Upper lobe of right lung (tissue), 1 donor: Measurements from ENCODE around the gene RTKN2. TPM values are rescaled to one million over a fixed set of nuclear protein-coding genes. Genes with fewer than 3 reads are reported as not detected.
A peak's percentile ranks its signal among the peaks of the same experiment; 100 is the strongest.

Experiments used
- ATAC-seq: fragments of 200-7000 bp; cut with Tn5 transposase; one replicate; pipeline ENCODE4 v1.9.1; 2020; ENCODE audit warnings: mild to moderate bottlenecking, moderate library complexity
- DNase-seq: peaks from one replicate; pipeline ENCODE4 v3.0.0-alpha.2; 2020
- H3K27ac ChIP-seq: fragments of 200-600 bp; one replicate; pipeline ENCODE4 v1.8.0; 2022
- H3K27me3 ChIP-seq: fragments of 200-600 bp; one replicate; pipeline ENCODE4 v1.8.0; 2022; ENCODE audit warnings: mild to moderate bottlenecking
- H3K36me3 ChIP-seq: fragments of 200-600 bp; one replicate; pipeline ENCODE4 v1.8.0; 2022
- H3K4me1 ChIP-seq: fragments of 200-600 bp; one replicate; pipeline ENCODE4 v1.8.0; 2022
- H3K4me3 ChIP-seq: fragments of 200-600 bp; one replicate; pipeline ENCODE4 v1.8.0; 2022; ENCODE audit warnings: mild to moderate bottlenecking
- H3K9me3 ChIP-seq: fragments of 200-600 bp; one replicate; pipeline ENCODE4 v1.8.0; 2022
- intact Hi-C: fragments of 100-400 bp; cut with DNase I; formaldehyde crosslinking; loops from one replicate; pipeline ENCODE4 v1.11.0; 2022
- total RNA-seq: library from RNA; stranded (reverse); fragmentation: NEBNext Ultra II Directional; extraction: Animal tissue kit (Norgen Biotek cat#: 25700); gene quantifications from one replicate; pipeline ENCODE4 v1.2.1, GENCODE V29; 2021
- TF ChIP-seq, protein P1 (sequence below): fragments of 200-600 bp; IDR thresholded peaks from one replicate; pipeline ENCODE4 v1.8.0; 2022; ENCODE audit warnings: antibody characterized with exemption
- donor health status: DM: no; HTN: yes; CAD: no; lungs with severe emphysema.

RTKN2 gene
- total RNA-seq, 1 donor from 2014 or later, result 93.7 TPM

DNA sequence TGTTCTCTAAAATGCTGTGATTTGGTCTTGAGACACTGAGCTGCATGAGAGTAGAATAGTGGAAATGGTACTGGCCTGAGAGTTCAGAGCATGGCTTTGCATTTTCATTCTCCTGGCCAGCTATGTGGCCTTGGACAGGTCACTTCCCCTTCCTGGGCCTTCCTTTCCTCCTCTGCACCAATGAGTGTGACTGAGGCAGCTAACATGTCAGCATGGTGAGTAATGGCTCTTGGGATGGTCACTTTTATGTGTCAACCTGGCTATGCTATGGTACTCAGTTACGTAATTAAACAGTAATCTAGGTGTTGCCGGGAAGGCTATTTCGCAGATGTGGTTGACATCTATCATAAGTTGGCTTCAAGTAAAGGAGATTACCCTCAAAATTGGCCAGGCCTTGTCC is 109.3 kb downstream of the RTKN2 start:
- intact Hi-C loops, result no loop called here
- H3K4me3 ChIP-seq, result no peak overlapping the region
- no peaks in the 10 kb centered on the region for H3K27me3 ChIP-seq
- no peaks in the 10 kb centered on the region for H3K4me1 ChIP-seq
- no peak for DNase-seq
- no peak for ATAC-seq
- TF ChIP-seq, protein P1, sequence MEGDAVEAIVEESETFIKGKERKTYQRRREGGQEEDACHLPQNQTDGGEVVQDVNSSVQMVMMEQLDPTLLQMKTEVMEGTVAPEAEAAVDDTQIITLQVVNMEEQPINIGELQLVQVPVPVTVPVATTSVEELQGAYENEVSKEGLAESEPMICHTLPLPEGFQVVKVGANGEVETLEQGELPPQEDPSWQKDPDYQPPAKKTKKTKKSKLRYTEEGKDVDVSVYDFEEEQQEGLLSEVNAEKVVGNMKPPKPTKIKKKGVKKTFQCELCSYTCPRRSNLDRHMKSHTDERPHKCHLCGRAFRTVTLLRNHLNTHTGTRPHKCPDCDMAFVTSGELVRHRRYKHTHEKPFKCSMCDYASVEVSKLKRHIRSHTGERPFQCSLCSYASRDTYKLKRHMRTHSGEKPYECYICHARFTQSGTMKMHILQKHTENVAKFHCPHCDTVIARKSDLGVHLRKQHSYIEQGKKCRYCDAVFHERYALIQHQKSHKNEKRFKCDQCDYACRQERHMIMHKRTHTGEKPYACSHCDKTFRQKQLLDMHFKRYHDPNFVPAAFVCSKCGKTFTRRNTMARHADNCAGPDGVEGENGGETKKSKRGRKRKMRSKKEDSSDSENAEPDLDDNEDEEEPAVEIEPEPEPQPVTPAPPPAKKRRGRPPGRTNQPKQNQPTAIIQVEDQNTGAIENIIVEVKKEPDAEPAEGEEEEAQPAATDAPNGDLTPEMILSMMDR, result no peak
- no peak overlapping the region for H3K27ac ChIP-seq
- no peaks in the 10 kb centered on the region for H3K9me3 ChIP-seq
- H3K36me3 ChIP-seq, result no peaks in the 10 kb centered on the region

DNA sequence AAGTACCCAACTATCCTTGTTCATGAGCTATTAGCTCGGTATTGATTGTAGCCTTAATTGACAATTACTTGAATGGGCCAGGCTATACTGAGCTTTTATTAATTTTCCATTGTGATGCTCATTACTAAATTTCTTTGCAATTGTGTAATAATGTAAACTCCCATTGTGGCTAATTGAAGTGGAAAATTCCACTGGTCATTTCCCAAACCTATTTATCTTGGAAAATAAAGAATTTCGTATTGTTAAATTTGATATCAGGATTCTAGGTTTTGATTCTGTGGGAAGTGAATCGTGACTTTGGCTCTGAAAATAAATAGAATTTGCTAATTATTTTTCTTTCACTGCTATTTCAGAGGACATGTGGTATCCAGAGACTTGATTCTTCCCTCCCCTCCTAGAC is 111.0 kb downstream of the RTKN2 start:
- Histone ChIP-seq H3K36me3 (no peaks in the 10 kb centered on the region), H3K4me3 (no peak overlapping the region), H3K9me3 (no peaks in the 10 kb centered on the region), H3K27me3 (no peaks in the 10 kb centered on the region), H3K27ac (no peak overlapping the region), H3K4me1 (no peaks in the 10 kb centered on the region)
- ATAC-seq (no peak), DNase-seq (no peak)
- intact Hi-C loops, result no loop called here
- TF ChIP-seq, protein P1, result no peak

DNA sequence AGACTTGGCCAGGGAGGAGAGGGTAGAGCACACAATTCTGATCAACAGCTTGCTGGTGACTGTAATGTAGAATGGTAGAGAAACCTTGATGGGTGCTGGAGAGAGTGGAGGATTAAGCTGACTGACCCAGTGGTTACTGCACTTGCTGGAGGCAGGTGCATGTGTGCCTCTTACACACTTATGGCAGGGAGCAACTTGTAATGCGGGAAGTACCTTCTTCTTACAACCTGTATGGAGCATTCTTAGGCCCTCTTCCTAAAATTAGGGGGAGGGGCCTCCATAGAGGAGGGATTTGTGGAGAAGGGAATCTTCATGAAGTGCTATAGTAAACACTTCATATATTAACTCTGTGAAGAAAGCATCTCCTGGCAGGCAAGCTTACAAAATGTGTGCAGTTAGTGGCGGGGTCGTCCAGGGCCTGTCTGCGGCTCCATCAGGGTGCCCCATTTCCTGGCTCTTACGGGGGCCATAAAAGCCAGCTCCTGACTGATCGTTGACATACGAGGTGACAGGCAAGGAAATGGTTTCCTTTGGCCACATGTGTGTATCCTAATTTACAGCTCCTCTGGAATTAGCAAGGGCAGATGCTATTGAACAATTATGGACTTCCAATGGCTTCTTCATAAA is 113.5 kb downstream of the RTKN2 start:
- intact Hi-C loops, result no loop called here
- Histone ChIP-seq H3K27me3 (no peaks in the 10 kb centered on the region), H3K9me3 (no peaks in the 10 kb centered on the region), H3K4me1 (no peaks in the 10 kb centered on the region), H3K27ac (no peak overlapping the region), H3K4me3 (no peak overlapping the region), H3K36me3 (no peaks in the 10 kb centered on the region)
- ATAC-seq (peak; percentile 45), DNase-seq (no peak)
- TF ChIP-seq, protein P1, result no peak

DNA sequence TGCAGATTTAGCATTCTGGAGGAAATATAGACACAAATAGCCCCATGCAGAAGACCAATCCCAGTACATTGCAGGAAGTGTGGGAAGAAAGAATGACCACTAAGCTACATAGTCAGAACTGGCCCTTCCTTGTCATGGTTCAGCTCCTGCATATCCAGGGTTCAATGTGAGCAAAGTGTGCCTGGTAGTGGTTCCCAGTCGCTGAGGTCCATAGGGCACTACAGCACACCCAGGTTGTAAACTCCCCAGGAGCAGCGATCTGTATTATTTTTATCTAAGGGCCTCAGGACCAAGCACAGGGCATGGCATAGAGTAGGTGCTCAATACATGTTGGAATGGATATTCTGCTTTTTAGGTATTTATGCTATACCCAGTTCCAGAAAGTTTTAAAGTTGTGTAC is 114.4 kb downstream of the RTKN2 start:
- Histone ChIP-seq H3K36me3 (no peaks in the 10 kb centered on the region), H3K4me3 (no peak overlapping the region), H3K4me1 (no peaks in the 10 kb centered on the region), H3K9me3 (no peaks in the 10 kb centered on the region), H3K27ac (no peak overlapping the region), H3K27me3 (no peaks in the 10 kb centered on the region)
- DNase-seq (no peak), ATAC-seq (no peak)
- intact Hi-C loops, result no loop called here
- TF ChIP-seq, protein P1, result no peak

DNA sequence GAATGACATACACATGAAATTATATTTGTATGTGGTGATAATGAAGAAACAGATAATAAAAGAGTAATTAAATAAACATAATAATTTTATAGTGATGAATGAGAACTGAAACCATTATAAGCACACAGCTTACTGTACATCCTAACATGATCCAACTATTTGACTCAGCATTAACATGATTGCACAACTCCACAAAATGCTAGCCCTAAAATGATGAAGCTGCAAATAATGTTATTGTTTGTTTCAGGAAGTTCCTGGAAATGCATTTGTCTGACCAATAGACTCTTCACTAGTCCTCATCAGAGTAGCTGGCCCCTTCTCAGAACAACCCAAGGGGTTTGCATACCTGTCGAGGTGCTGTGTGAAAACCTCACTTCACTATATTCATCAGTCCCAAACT is 115.5 kb downstream of the RTKN2 start:
- Histone ChIP-seq H3K4me3 (no peak overlapping the region), H3K4me1 (no peaks in the 10 kb centered on the region), H3K9me3 (no peaks in the 10 kb centered on the region), H3K27ac (no peak overlapping the region), H3K36me3 (no peaks in the 10 kb centered on the region), H3K27me3 (no peaks in the 10 kb centered on the region)
- intact Hi-C loops, result no loop called here
- ATAC-seq (peak; percentile 47), DNase-seq (no peak)
- TF ChIP-seq, protein P1, result no peak

DNA sequence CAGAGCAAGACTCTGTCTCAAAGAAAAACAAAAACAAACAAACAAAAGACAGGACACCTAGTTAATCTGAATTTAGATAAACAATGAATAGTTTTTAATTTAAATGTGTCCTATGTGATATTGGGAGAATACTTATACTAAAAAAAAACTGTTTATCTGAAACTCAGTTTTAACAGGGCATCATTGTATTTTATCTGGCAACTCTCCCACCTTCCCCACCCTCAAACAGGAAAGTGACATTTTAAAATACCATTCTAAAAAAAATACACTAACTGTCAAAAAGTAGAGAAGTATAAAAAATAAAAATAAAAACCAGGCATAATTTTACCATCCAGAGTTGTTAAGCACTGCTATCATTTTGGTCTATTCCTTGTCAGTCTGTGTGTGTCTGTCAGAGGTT is 119.0 kb downstream of the RTKN2 start:
- Histone ChIP-seq H3K9me3 (no peaks in the 10 kb centered on the region), H3K4me1 (no peaks in the 10 kb centered on the region), H3K27ac (no peak overlapping the region), H3K27me3 (no peaks in the 10 kb centered on the region), H3K36me3 (no peaks in the 10 kb centered on the region), H3K4me3 (no peak overlapping the region)
- ATAC-seq, result no peak
- intact Hi-C loops, result no loop called here
- TF ChIP-seq, protein P1, result no peak
- no peak for DNase-seq
